B cell (primary cell): ENCODE measurements around the gene C3orf70. TPM values are rescaled to one million over a fixed set of nuclear protein-coding genes. Genes with fewer than 3 reads are reported as not detected.

Experiments used
- ATAC-seq: fragments of 200-7000 bp; cut with Tn5 transposase; one replicate; pipeline ENCODE4 v1.10.0; 2021; ENCODE audit warnings: low read depth, mild to moderate bottlenecking, moderate number of reproducible peaks, moderate library complexity
- CTCF ChIA-PET: fragments of 350-600 bp; sonication (Branson Sonifier 250); formaldehyde crosslinking; loops from one replicate; lab custom pipeline; 2021; ENCODE audit warnings: antibody characterized with exemption, inconsistent platforms; lab: Charles Lee
- POLR2A ChIA-PET: fragments of 350-600 bp; sonication (Branson Sonifier 250); formaldehyde crosslinking; loops from one replicate; lab custom pipeline; 2021; ENCODE audit warnings: antibody characterized with exemption; lab: Charles Lee
- DNase-seq: peaks from one replicate; pipeline ENCODE4 v3.0.0; 2013
- H2AFZ ChIP-seq: 2 replicates; pipeline ENCODE4 v1.6.1; 2012; ENCODE audit warnings: mild to moderate bottlenecking, low read depth, low read length; ENCODE audit not compliant: insufficient read depth, poor library complexity, severe bottlenecking
- H3K27ac ChIP-seq, 2 donors: 1 replicate in 1 of 2; 2 replicates in 1 of 2; pipeline ENCODE4 v1.5.1; 2012 to 2013; ENCODE audit warnings: low read length in 2 of 2, mild to moderate bottlenecking in 2 of 2, moderate library complexity in 1 of 2
- H3K27me3 ChIP-seq, 4 experiments: fragments of 200-600 bp in 1 of 4; sonication (generic) in 1 of 4; replicated peaks in 1 of 4; 1 replicate in 2 of 4; 2 replicates in 2 of 4; pipeline versions ENCODE4 v1.6.1 to v1.7.0; 2013 to 2016; ENCODE audit warnings: low read length in 3 of 4, mild to moderate bottlenecking in 2 of 4, mixed read lengths in 1 of 4, moderate library complexity in 1 of 4; ENCODE audit not compliant: insufficient read depth in 4 of 4, control insufficient read depth in 3 of 4; ENCODE audit errors: control extremely low read depth in 1 of 4
- H3K36me3 ChIP-seq, 2 experiments: replicated peaks in 1 of 2; 1 replicate in 1 of 2; 2 replicates in 1 of 2; pipeline versions ENCODE4 v1.6.1 to v1.7.1; 2013; ENCODE audit warnings: low read length in 1 of 2; ENCODE audit not compliant: insufficient read depth in 2 of 2, control insufficient read depth in 1 of 2; ENCODE audit errors: control extremely low read depth in 1 of 2, extremely low read depth in 1 of 2
- H3K4me1 ChIP-seq, 2 donors: fragments of 200-600 bp in 1 of 2; sonication (generic) in 1 of 2; 1 replicate in 1 of 2; 2 replicates in 1 of 2; pipeline versions ENCODE4 v1.5.1 to v1.6.1; 2013 to 2017; ENCODE audit warnings: low read length in 2 of 2; ENCODE audit not compliant: control insufficient read depth in 2 of 2, insufficient read depth in 2 of 2
- H3K4me2 ChIP-seq: replicated peaks from 2 replicates; pipeline ENCODE3; 2012; ENCODE audit warnings: mild to moderate bottlenecking, low read depth, low read length; ENCODE audit not compliant: poor library complexity, severe bottlenecking
- H3K4me3 ChIP-seq, 5 experiments: fragments of 200-600 bp in 1 of 5; sonication (generic) in 1 of 5; 1 replicate in 3 of 5; 2 replicates in 2 of 5; pipeline versions ENCODE4 v1.5.1 to v1.7.0; 2011 to 2016; ENCODE audit warnings: low read length in 4 of 5, mild to moderate bottlenecking in 4 of 5, low read depth in 2 of 5, control low read depth in 1 of 5, moderate library complexity in 1 of 5; ENCODE audit not compliant: insufficient read depth in 1 of 5; ENCODE audit errors: control extremely low read depth in 1 of 5, extremely low read depth in 1 of 5
- H3K79me2 ChIP-seq: fragments of 200-600 bp; sonication (generic); one replicate; pipeline ENCODE4 v1.6.0; 2016; ENCODE audit warnings: low read length; ENCODE audit not compliant: control insufficient read depth, insufficient read depth
- H3K9ac ChIP-seq: fragments of 200-600 bp; sonication (generic); 2 replicates; pipeline ENCODE4 v1.6.1; 2017; ENCODE audit warnings: mild to moderate bottlenecking, low read length, moderate library complexity
- H3K9me3 ChIP-seq, 3 donors: one replicate each; pipeline versions ENCODE4 v1.6.1 to v1.7.1; 2013; ENCODE audit warnings: low read length in 2 of 3; ENCODE audit not compliant: control insufficient read depth in 2 of 3, insufficient read depth in 1 of 3; ENCODE audit errors: control extremely low read depth in 1 of 3
- H4K20me1 ChIP-seq: 2 replicates; pipeline ENCODE4 v1.6.0; 2012; ENCODE audit warnings: mild to moderate bottlenecking, low read length; ENCODE audit not compliant: insufficient read depth, control insufficient read depth, poor library complexity, severe bottlenecking
- H3K27ac Mint-ChIP-seq: one replicate; pipeline ENCODE4 v1.8.0; 2021; ENCODE audit warnings: mixed read lengths
- H3K27me3 Mint-ChIP-seq: one replicate; pipeline ENCODE4 v1.8.0; 2021; ENCODE audit warnings: mixed read lengths
- H3K4me1 Mint-ChIP-seq: one replicate; pipeline ENCODE4 v1.8.0; 2021; ENCODE audit warnings: mixed read lengths
- H3K4me3 Mint-ChIP-seq: one replicate; pipeline ENCODE4 v1.8.0; 2021; ENCODE audit warnings: mixed read lengths
- H3K9me3 Mint-ChIP-seq: one replicate; pipeline ENCODE4 v1.8.0; 2022; ENCODE audit warnings: mixed read lengths; ENCODE audit not compliant: insufficient read depth
- CTCF ChIP-seq: fragments of 200-600 bp; IDR thresholded peaks from one replicate; pipeline ENCODE4 v1.8.0; 2022; ENCODE audit warnings: antibody characterized with exemption, mild to moderate bottlenecking
- EZH2 ChIP-seq: IDR thresholded peaks from 2 replicates; pipeline ENCODE4 v1.6.1; 2012; ENCODE audit warnings: borderline replicate concordance, low read depth, mild to moderate bottlenecking, moderate library complexity, low read length; ENCODE audit not compliant: insufficient read depth, poor library complexity, severe bottlenecking
- WGBS: methylation state at CpG from one replicate; pipeline ENCODE4 v1.1.5; 2013; ENCODE audit warnings: missing lambda C conversion rate; ENCODE audit not compliant: insufficient coverage; 5-methylcytosine and 5-hydroxymethylcytosine counted together
- intact Hi-C: fragments of 100-400 bp; cut with micrococcal nuclease; formaldehyde crosslinking; loops from one replicate; pipeline ENCODE4 v1.10.0; 2022
- polyA plus RNA-seq: library from polyadenylated mRNA; depleted of rRNA; stranded (reverse); fragments of >200 nt; gene quantifications from 2 replicates; pipeline ENCODE4 v1.2.3, GENCODE V29; 2012
- total RNA-seq, 2 donors: library from RNA; stranded (reverse); fragments of 120-200 nt in 1 of 2; gene quantifications; 1 replicate in 1 of 2; 2 replicates in 1 of 2; pipeline versions ENCODE4 v1.2.3 to v1.2.4, GENCODE V29; 2013 to 2022

The C3orf70 gene
- total and polyA plus RNA-seq, 2 donors (not counting 1 experiment from before 2014, with no cell fraction given) = not detected

DNA sequence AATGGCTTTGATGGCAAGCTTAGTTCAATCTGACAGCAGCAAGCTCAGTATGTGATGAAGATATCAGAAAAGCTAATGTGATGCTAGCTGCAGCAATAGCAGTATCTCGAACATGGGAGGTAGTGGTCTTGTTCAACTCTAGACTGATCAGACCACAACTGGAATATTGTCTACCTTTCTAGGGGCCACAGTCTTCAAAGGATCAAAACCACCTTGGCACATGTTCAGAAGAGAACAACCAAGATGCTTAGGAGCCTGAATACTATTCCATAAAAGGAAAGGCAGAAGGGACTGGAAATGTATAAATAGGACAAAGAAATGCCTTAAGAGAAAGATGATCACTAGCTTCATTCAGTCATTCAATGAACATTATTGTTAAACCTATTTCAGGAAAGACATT is 2.3 kb downstream of the C3orf70 start:
- no peaks in the 10 kb centered on the region for H4K20me1 ChIP-seq
- no peak overlapping the region for H3K27ac Mint-ChIP-seq
- no peak overlapping the region for H3K4me3 Mint-ChIP-seq
- H3K36me3 ChIP-seq = no peaks in the 10 kb centered on the region
- H3K9ac ChIP-seq = no peak overlapping the region
- H2AFZ ChIP-seq = no peak overlapping the region
- H3K27me3 Mint-ChIP-seq = peaks cover 21% of the 10 kb centered on the region
- ATAC-seq = no peak
- peaks cover 0 to 50% (median 46%) of the 10 kb centered on the region in 4 experiments for H3K27me3 ChIP-seq
- H3K4me1 ChIP-seq = peaks cover 8 to 16% of the 10 kb centered on the region in 2 donors
- H3K4me1 Mint-ChIP-seq = peaks cover 5% of the 10 kb centered on the region
- no peak for DNase-seq
- no peaks in the 10 kb centered on the region for H3K9me3 ChIP-seq
- no peak for TF ChIP-seq EZH2
- TF ChIP-seq CTCF = no peak
- ChIA-PET CTCF (interaction anchor here (1.2 kb wide), 1 partner anchor 24 kb away, joined by 3 read pairs; no protein-coding TSS in a partner anchor), POLR2A (no interaction called here)
- no peaks in the 10 kb centered on the region for H3K9me3 Mint-ChIP-seq
- H3K27ac ChIP-seq = no peak overlapping the region
- WGBS = no CpG with 5 or more reads among the region's 1 CpG
- intact Hi-C loops = no loop called here
- H3K4me2 ChIP-seq = no peak overlapping the region
- no peaks in the 10 kb centered on the region for H3K79me2 ChIP-seq
- H3K4me3 ChIP-seq = no peak overlapping the region

DNA sequence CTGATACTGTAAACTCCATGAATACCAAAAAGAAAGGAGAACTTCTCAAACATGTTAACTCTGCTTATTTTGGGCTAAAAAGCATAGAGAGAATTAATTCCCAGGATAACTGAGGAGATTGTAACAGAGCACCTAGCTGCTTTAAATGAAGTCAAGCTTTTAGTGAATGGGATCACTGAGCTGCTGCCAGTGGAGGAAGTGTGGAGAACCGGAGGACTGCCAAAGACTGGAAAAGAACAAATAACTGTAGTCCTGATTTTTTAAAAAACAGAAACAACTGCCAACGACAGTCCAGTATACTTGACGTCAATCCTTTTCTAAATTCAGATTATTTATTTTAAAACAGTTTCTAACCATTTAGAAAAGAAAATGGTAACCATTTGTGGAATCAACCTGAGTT is 3.3 kb downstream of the C3orf70 start:
- Histone ChIP-seq H2AFZ (no peak overlapping the region), H3K27me3 (peaks cover 0 to 50% (median 46%) of the 10 kb centered on the region in 4 experiments), H3K4me3 (no peak overlapping the region), H3K79me2 (no peaks in the 10 kb centered on the region), H3K36me3 (no peaks in the 10 kb centered on the region), H3K27ac (no peak overlapping the region), H3K4me2 (no peak overlapping the region), H3K4me1 (peaks cover 8 to 16% of the 10 kb centered on the region in 2 donors), H3K9me3 (no peaks in the 10 kb centered on the region), H4K20me1 (no peaks in the 10 kb centered on the region), H3K9ac (no peak overlapping the region)
- ATAC-seq = no peak
- H3K27me3 Mint-ChIP-seq = peaks cover 21% of the 10 kb centered on the region
- CTCF ChIA-PET = interaction anchor here (1.2 kb wide), 1 partner anchor 25 kb away, joined by 3 read pairs; no protein-coding TSS in a partner anchor
- no CpG with 5 or more reads among the region's 3 CpGs for WGBS
- POLR2A ChIA-PET = interaction anchor here (0.6 kb wide), 1 partner anchor 9 kb away, joined by 3 read pairs; no protein-coding TSS in a partner anchor
- intact Hi-C loops = no loop called here
- DNase-seq = no peak
- TF ChIP-seq EZH2 (no peak), CTCF (no peak)
- H3K27ac Mint-ChIP-seq = no peak overlapping the region
- no peak overlapping the region for H3K4me3 Mint-ChIP-seq
- no peaks in the 10 kb centered on the region for H3K9me3 Mint-ChIP-seq
- peaks cover 5% of the 10 kb centered on the region for H3K4me1 Mint-ChIP-seq
